ENCODE data around the gene EXOC3. TPM values are rescaled to one million over a fixed set of nuclear protein-coding genes. Genes with fewer than 3 reads are reported as not detected.

EXOC3 gene
- total RNA-seq, 4 donors from 2014 or later, result 69.9 to 240 (median 76.1) TPM

- H3K4me3 ChIP-seq, result no peak overlapping the region
- 89% methylated on average over 24 of the region's 24 CpGs; no CpG with 5 or more reads in 1 of the 2 donors for WGBS, 2 donors (ENCODE audit: low coverage in 1 of 2)
- H3K27me3 ChIP-seq, result peaks cover 2% of the 10 kb centered on the region
- no peak for DNase-seq
- peak overlapping the region in 1 of 4 donors; percentile 80 for H3K27ac ChIP-seq
- H3K36me3 ChIP-seq, result no peaks in the 10 kb centered on the region
- in situ Hi-C loops (cut with MboI; ENCODE audit: low pct_ligation_motif_present in 1 of 4, low pct_unique_long_range_greater_than_20kb in 1 of 4, low sequenced_read_pairs in 3 of 4), result no loop called here
- intact Hi-C loops (cut with DNase I; ENCODE audit: low total_unique reads), result no loop called here
- H3K4me1 ChIP-seq, result peaks cover 0 to 26% (median 6%) of the 10 kb centered on the region in 4 donors
- TF ChIP-seq EP300 (IDR thresholded peaks at IDR 0.05; ENCODE audit: low read depth) (no peak), POLR2AphosphoS5 (IDR thresholded peaks at IDR 0.05) (no peak), POLR2A (IDR thresholded peaks at IDR 0.05) (no peak), CTCF (IDR thresholded peaks at IDR 0.05) (no peak)
- no peaks in the 10 kb centered on the region for H3K9me3 ChIP-seq
Observed at GRCh38 chr5:415928-416635, 26.9 kb upstream of the EXOC3 start.

GRCh38 chr5:416636-416960 lies 26.4 kb upstream of the EXOC3 start:
- DNase-seq, result no peak

GRCh38 chr5:417301-418161 lies 25.4 kb upstream of the EXOC3 start:
- no peaks in the 10 kb centered on the region for H3K36me3 ChIP-seq
- no peak overlapping the region for H3K27ac ChIP-seq
- DNase-seq, result no peak
- TF ChIP-seq POLR2AphosphoS5 (IDR thresholded peaks at IDR 0.05), result no peak
- TF ChIP-seq POLR2A (IDR thresholded peaks at IDR 0.05), result no peak
- no peak for TF ChIP-seq CTCF (IDR thresholded peaks at IDR 0.05)
- no peak for TF ChIP-seq EP300 (IDR thresholded peaks at IDR 0.05; ENCODE audit: low read depth)
- intact Hi-C loops (cut with DNase I; ENCODE audit: low total_unique reads) (no loop called here), in situ Hi-C loops (cut with MboI; ENCODE audit: low pct_ligation_motif_present in 1 of 4, low pct_unique_long_range_greater_than_20kb in 1 of 4, low sequenced_read_pairs in 3 of 4) (no loop called here)
- H3K4me3 ChIP-seq, result no peak overlapping the region
- no peaks in the 10 kb centered on the region for H3K27me3 ChIP-seq
- H3K9me3 ChIP-seq, result no peaks in the 10 kb centered on the region
- 70 to 89% methylated on average over 2 to 14 of the region's 14 CpGs for WGBS, 2 donors (ENCODE audit: low coverage in 1 of 2)
- H3K4me1 ChIP-seq, result peaks cover 0 to 26% (median 6%) of the 10 kb centered on the region in 4 donors

More at GRCh38 chr5:416636-416960, 26.4 kb upstream of the EXOC3 start:
- TF ChIP-seq POLR2AphosphoS5 (IDR thresholded peaks at IDR 0.05) (no peak), POLR2A (IDR thresholded peaks at IDR 0.05) (no peak), CTCF (IDR thresholded peaks at IDR 0.05) (no peak), EP300 (IDR thresholded peaks at IDR 0.05; ENCODE audit: low read depth) (no peak)
- WGBS, 2 donors (ENCODE audit: low coverage in 1 of 2), result 93% methylated on average over 14 of the region's 14 CpGs; no CpG with 5 or more reads in 1 of the 2 donors
- Histone ChIP-seq H3K27me3 (peaks cover 2% of the 10 kb centered on the region), H3K9me3 (no peaks in the 10 kb centered on the region), H3K4me3 (no peak overlapping the region), H3K27ac (no peak overlapping the region), H3K4me1 (peaks cover 0 to 26% (median 6%) of the 10 kb centered on the region in 4 donors), H3K36me3 (no peaks in the 10 kb centered on the region)
- in situ Hi-C loops (cut with MboI; ENCODE audit: low pct_ligation_motif_present in 1 of 4, low pct_unique_long_range_greater_than_20kb in 1 of 4, low sequenced_read_pairs in 3 of 4) (no loop called here), intact Hi-C loops (cut with DNase I; ENCODE audit: low total_unique reads) (no loop called here)

Measured in transverse colon (tissue), 4 donors.